K562 (cell line): Measurements from ENCODE around the gene DNAI7. TPM values are rescaled to one million over a fixed set of nuclear protein-coding genes. Genes with fewer than 3 reads are reported as not detected.

Experiments used
- BCOR ChIP-seq: fragments of 450-650 bp; IDR thresholded peaks from 2 replicates; pipeline ENCODE4 v1.6.1; 2016
- BRD9 ChIP-seq: fragments of 450-650 bp; IDR thresholded peaks from 2 replicates; pipeline ENCODE4 v1.6.1; 2018; ENCODE audit warnings: low read depth; ENCODE audit not compliant: partially characterized antibody
- CBX5 ChIP-seq: IDR thresholded peaks from 2 replicates; pipeline ENCODE4 v1.6.1; 2014; ENCODE audit warnings: low read depth, borderline replicate concordance
- CLOCK ChIP-seq: fragments of 250-450 bp; sonication (Bioruptor Pico); IDR thresholded peaks from 2 replicates; pipeline ENCODE4 v1.4.0; 2020; ENCODE audit warnings: mild to moderate bottlenecking, moderate library complexity, borderline replicate concordance
- CSDE1 ChIP-seq, 2 experiments: fragments of 450-650 bp; IDR thresholded peaks; 2 replicates each; pipeline ENCODE4 v1.6.1; 2016; ENCODE audit warnings: mild to moderate bottlenecking in 1 of 2
- FOXK2 ChIP-seq, 2 experiments: fragments of 450-650 bp; IDR thresholded peaks in 1 of 2; conservative IDR thresholded peaks in 1 of 2; 2 replicates each; pipeline ENCODE4 v1.6.1; 2016; ENCODE audit warnings: low read depth in 2 of 2, mild to moderate bottlenecking in 1 of 2
- GTF2A2 ChIP-seq: IDR thresholded peaks from 2 replicates; pipeline ENCODE4 v1.6.1; 2016; ENCODE audit warnings: mild to moderate bottlenecking, missing genetic modification characterization, missing compliant biosample characterization
- HCFC1 ChIP-seq: IDR thresholded peaks from 2 replicates; pipeline ENCODE4 v1.6.1; 2012; ENCODE audit warnings: low read depth, low read length, improper control_type of control experiment
- ID3 ChIP-seq, 2 experiments: fragments of 250-450 bp in 1 of 2; fragments of 450-650 bp in 1 of 2; sonication (Bioruptor Pico) in 1 of 2; IDR thresholded peaks; 2 replicates each; pipeline versions ENCODE4 v1.6.1 to v1.8.0; 2016 to 2021; ENCODE audit warnings: mild to moderate bottlenecking in 2 of 2, moderate library complexity in 2 of 2, missing compliant biosample characterization in 1 of 2, missing genetic modification characterization in 1 of 2
- MTA1 ChIP-seq: fragments of 450-650 bp; IDR thresholded peaks from 2 replicates; pipeline ENCODE4 v1.6.1; 2017; ENCODE audit warnings: borderline replicate concordance
- RBM14 ChIP-seq: fragments of 200-400 bp; formaldehyde crosslinking; IDR thresholded peaks from 2 replicates; pipeline ENCODE4 v1.6.1; 2018; ENCODE audit warnings: low read depth, mild to moderate bottlenecking, low read length, moderate library complexity, borderline replicate concordance; ENCODE audit not compliant: insufficient read depth
- RFX1 ChIP-seq: fragments of 450-650 bp; IDR thresholded peaks from 2 replicates; pipeline ENCODE4 v1.6.1; 2016; ENCODE audit warnings: mild to moderate bottlenecking, moderate library complexity
- YY1 ChIP-seq, 3 experiments: IDR thresholded peaks; 2 replicates each; pipeline ENCODE4 v1.6.1; 2011; ENCODE audit warnings: low read length in 2 of 3, mild to moderate bottlenecking in 2 of 3, moderate library complexity in 2 of 3, borderline replicate concordance in 1 of 3, control low read depth in 1 of 3, low read depth in 1 of 3; ENCODE audit not compliant: insufficient read depth in 3 of 3, insufficient replicate concordance in 2 of 3, control insufficient read depth in 1 of 3, insufficient read length in 1 of 3; ENCODE audit errors: extremely low read depth in 1 of 3
- ZFP1 ChIP-seq: fragments of 450-650 bp; formaldehyde crosslinking; IDR thresholded peaks from 2 replicates; pipeline ENCODE4 v1.4.0; 2020; ENCODE audit warnings: mild to moderate bottlenecking, mixed read lengths
- ZFP91 ChIP-seq: sonication (generic); formaldehyde crosslinking; IDR thresholded peaks from 2 replicates; pipeline ENCODE4 v1.8.0; 2022; ENCODE audit warnings: mild to moderate bottlenecking, missing genetic modification reagents
- ZNF184 ChIP-seq: sonication (generic); formaldehyde crosslinking; IDR thresholded peaks from 2 replicates; pipeline ENCODE4 v1.5.0; 2020; ENCODE audit warnings: missing genetic modification reagents
- ZNF24 ChIP-seq: fragments of 450-650 bp; IDR thresholded peaks from 2 replicates; pipeline ENCODE4 v1.6.1; 2016
- ZNF263 ChIP-seq: sonication (generic); formaldehyde crosslinking; IDR thresholded peaks from 2 replicates; pipeline ENCODE4 v1.8.0; 2022; ENCODE audit warnings: mild to moderate bottlenecking, missing genetic modification reagents, borderline replicate concordance
- ZNF445 ChIP-seq: fragments of 250-450 bp; sonication (Bioruptor Pico); IDR thresholded peaks from 2 replicates; pipeline ENCODE4 v1.4.0; 2020; ENCODE audit warnings: low read depth, mild to moderate bottlenecking, moderate library complexity
- ZNF551 ChIP-seq: fragments of 250-450 bp; sonication (Bioruptor Pico); IDR thresholded peaks from 2 replicates; pipeline ENCODE4 v1.5.0; 2021; ENCODE audit warnings: mild to moderate bottlenecking, moderate library complexity
- ZNF583 ChIP-seq: fragments of 250-450 bp; sonication (Bioruptor Pico); IDR thresholded peaks from 2 replicates; pipeline ENCODE4 v1.4.0; 2020
- ZNF766 ChIP-seq: fragments of 200-800 bp; sonication (Bioruptor generic); conservative IDR thresholded peaks from 2 replicates; pipeline ENCODE4 v1.6.1; 2016; ENCODE audit warnings: missing genetic modification characterization, missing compliant biosample characterization
- polyA plus RNA-seq, 8 experiments: library from polyadenylated mRNA; depleted of rRNA in 4 of 8; stranded (reverse) in 5 of 8; unstranded in 3 of 8; fragments of >200 nt; fragmentation: Nextera tagmentation in 2 of 8; fragmentation: Illumina TruSeq in 1 of 8; extraction: Ambion mirVana in 2 of 8; extraction: Trizol in 1 of 8; gene quantifications; 2 replicates each; pipeline versions ENCODE4 v1.2.1 to v1.2.3, GENCODE V29; 2011 to 2014; ENCODE audit warnings: inconsistent platforms in 1 of 8, missing spikeins in 1 of 8
- total RNA-seq, 7 experiments: library from RNA; depleted of rRNA in 6 of 7; stranded (reverse); fragments of >200 nt in 6 of 7; fragmentation: Illumina TruSeq in 2 of 7; extraction: Trizol in 2 of 7; gene quantifications; 2 replicates each; pipeline versions ENCODE4 v1.2.1 to v1.2.3, GENCODE V29; 2011 to 2021; ENCODE audit warnings: low replicate concordance in 1 of 7

Gene DNAI7
- total and polyA plus RNA-seq, 9 of the 15 experiments (the other 6 are each of a cell fraction or from before 2014, with no cell fraction given): 0.06 to 0.76 (median 0.17) TPM; not detected in 1

- no peak for TF ChIP-seq ZNF263
- TF ChIP-seq ZNF184 (CRISPR knock-in tag): no peak
- 0 out of 2 replicates have a peak, but pooled peaks have one; percentile 31 for TF ChIP-seq MTA1
- TF ChIP-seq RBM14: no peak
- TF ChIP-seq BRD9: peak; percentile 41
- TF ChIP-seq CBX5: no peak
- TF ChIP-seq ZNF445 (CRISPR knock-in tag): no peak
- TF ChIP-seq ZNF766 (CRISPR knock-in tag): no peak
- TF ChIP-seq CLOCK (CRISPR knock-in tag): no peak
- TF ChIP-seq ZNF551 (CRISPR knock-in tag): no peak
- TF ChIP-seq YY1 (IDR thresholded peaks at IDR 0.05; ENCODE audit: borderline replicate concordance in 1 of 3, control insufficient read depth in 1 of 3, extremely low read depth in 1 of 3, insufficient read depth in 3 of 3, insufficient read length in 1 of 3, insufficient replicate concordance in 2 of 3, low read depth in 1 of 3, low read length in 2 of 3): peak in 2 of 3 experiments; percentile 9 to 17
- TF ChIP-seq CSDE1 (IDR thresholded peaks at IDR 0.05): peak in 1 of 2 experiments; percentile 83; a peak in 1 of 4 replicates
- no peak for TF ChIP-seq ZFP1 (CRISPR knock-in tag)
- no peak for TF ChIP-seq ZFP91 (CRISPR knock-in tag)
- peak; percentile 58; the same call in 1 of the 2 replicates for TF ChIP-seq BCOR
- TF ChIP-seq HCFC1: peak; percentile 47
- TF ChIP-seq GTF2A2 (tag): no peak
- TF ChIP-seq FOXK2 (conservative IDR thresholded peaks at IDR 0.05 in 1 of 2, IDR thresholded peaks at IDR 0.05 in 1 of 2; ENCODE audit: low read depth in 2 of 2): peak in 1 of 2 experiments; percentile 44; a peak in 2 of 4 replicates
- no peak for TF ChIP-seq ZNF583 (CRISPR knock-in tag)
- TF ChIP-seq ZNF24: no peak
- no peak for TF ChIP-seq ID3 (CRISPR knock-in tag; IDR thresholded peaks at IDR 0.05)
- TF ChIP-seq ID3 (tag; IDR thresholded peaks at IDR 0.05): no peak
- peak; percentile 98 for TF ChIP-seq RFX1
These were observed at the start of gene DNAI7, which contains the start of gene ETFRF1 (continued) for GRCh38 chr12:25195056-25195971.
